Astrocyte (in vitro differentiated cells and primary cell): Measurements from ENCODE around the gene GJB3. TPM values are rescaled to one million over a fixed set of nuclear protein-coding genes. Genes with fewer than 3 reads are reported as not detected.

Experiments
- DNase-seq: peaks from one replicate; pipeline ENCODE4 v3.0.0-alpha.2; 2010; ENCODE audit warnings: low read depth
- FAIRE-seq: peaks from 2 replicates; lab custom pipeline; 2011; peaks lifted over from hg19 to GRCh38; lab: Jason Lieb, UNC
- H2AFZ ChIP-seq: 2 replicates; pipeline ENCODE4 v1.6.0; 2012; ENCODE audit warnings: low read depth, low read length, inconsistent platforms
- H3K27ac ChIP-seq: 2 replicates; pipeline ENCODE4 v1.5.1; 2011; ENCODE audit warnings: low read depth, low read length, inconsistent platforms
- H3K27me3 ChIP-seq: 2 replicates; pipeline ENCODE4 v1.6.0; 2011; ENCODE audit warnings: low read length, inconsistent platforms; ENCODE audit not compliant: insufficient read depth
- H3K36me3 ChIP-seq: 2 replicates; pipeline ENCODE4 v1.5.1; 2011; ENCODE audit warnings: low read length, inconsistent platforms; ENCODE audit not compliant: insufficient read depth
- H3K4me1 ChIP-seq: 2 replicates; pipeline ENCODE4 v1.5.1; 2011; ENCODE audit warnings: low read length, inconsistent platforms; ENCODE audit not compliant: insufficient read depth
- H3K4me2 ChIP-seq: 2 replicates; pipeline ENCODE4 v1.6.0; 2012; ENCODE audit warnings: low read length, inconsistent platforms
- H3K4me3 ChIP-seq: 2 replicates; pipeline ENCODE4 v1.5.1; 2011; ENCODE audit warnings: low read depth, mild to moderate bottlenecking, low read length, inconsistent platforms; ENCODE audit not compliant: insufficient read depth
- H3K79me2 ChIP-seq: 2 replicates; pipeline ENCODE4 v1.6.0; 2012; ENCODE audit warnings: mild to moderate bottlenecking, low read length, inconsistent platforms; ENCODE audit not compliant: insufficient read depth
- H3K9ac ChIP-seq: 2 replicates; pipeline ENCODE4 v1.6.0; 2012; ENCODE audit warnings: mild to moderate bottlenecking, low read length, inconsistent platforms
- H3K9me3 ChIP-seq: 2 replicates; pipeline ENCODE4 v1.5.1; 2012; ENCODE audit warnings: low read depth, mild to moderate bottlenecking, low read length, inconsistent platforms; ENCODE audit not compliant: insufficient read depth
- H4K20me1 ChIP-seq: 2 replicates; pipeline ENCODE4 v1.6.0; 2012; ENCODE audit warnings: low read length, inconsistent platforms; ENCODE audit not compliant: insufficient read depth
- H3K27ac Mint-ChIP-seq: one replicate; pipeline ENCODE4 v1.8.0; 2021; ENCODE audit warnings: mild to moderate bottlenecking, mixed read lengths; ENCODE audit not compliant: unreplicated experiment
- H3K27me3 Mint-ChIP-seq: one replicate; pipeline ENCODE4 v1.8.0; 2021; ENCODE audit warnings: low read depth, mixed read lengths; ENCODE audit not compliant: unreplicated experiment
- H3K36me3 Mint-ChIP-seq: one replicate; pipeline ENCODE4 v1.8.0; 2021; ENCODE audit warnings: low read depth, mixed read lengths; ENCODE audit not compliant: unreplicated experiment
- H3K4me1 Mint-ChIP-seq: one replicate; pipeline ENCODE4 v1.8.0; 2021; ENCODE audit warnings: low read depth, mixed read lengths; ENCODE audit not compliant: unreplicated experiment
- H3K4me3 Mint-ChIP-seq: one replicate; pipeline ENCODE4 v1.8.0; 2021; ENCODE audit warnings: mild to moderate bottlenecking, moderate library complexity, mixed read lengths; ENCODE audit not compliant: unreplicated experiment
- H3K9me3 Mint-ChIP-seq: one replicate; pipeline ENCODE4 v1.8.0; 2021; ENCODE audit warnings: mild to moderate bottlenecking, mixed read lengths; ENCODE audit not compliant: unreplicated experiment
- CTCF ChIP-seq: IDR thresholded peaks from 2 replicates; pipeline ENCODE4 v1.5.1; 2011; ENCODE audit warnings: low read depth, mild to moderate bottlenecking, inconsistent platforms, low read length, moderate library complexity; ENCODE audit not compliant: insufficient read depth
- EZH2 ChIP-seq: IDR thresholded peaks from 2 replicates; pipeline ENCODE4 v1.6.1; 2012; ENCODE audit warnings: mild to moderate bottlenecking, low read length, inconsistent platforms; ENCODE audit not compliant: insufficient read depth
- total RNA-seq: library from RNA; stranded (reverse); gene quantifications from 2 replicates; pipeline ENCODE4 v1.2.1, GENCODE V29; 2021

GJB3 gene
- total RNA-seq, 1 donor from 2014 or later: 0.32 TPM

GRCh38 chr1:34743775-34744174 lies 37.2 kb upstream of the GJB3 start:
- no peak overlapping the region for H2AFZ ChIP-seq
- H3K27ac Mint-ChIP-seq: no peak overlapping the region
- H3K27ac ChIP-seq: no peak overlapping the region
- DNase-seq (no peak), FAIRE-seq (no peak)
- H3K79me2 ChIP-seq: no peaks in the 10 kb centered on the region
- no peaks in the 10 kb centered on the region for H3K9me3 Mint-ChIP-seq
- H3K9me3 ChIP-seq: no peaks in the 10 kb centered on the region
- H3K4me3 Mint-ChIP-seq: no peak overlapping the region
- peaks cover 3% of the 10 kb centered on the region for H4K20me1 ChIP-seq
- no peak overlapping the region for H3K4me3 ChIP-seq
- H3K36me3 Mint-ChIP-seq: no peaks in the 10 kb centered on the region
- H3K4me2 ChIP-seq: no peak overlapping the region
- no peaks in the 10 kb centered on the region for H3K4me1 Mint-ChIP-seq
- H3K27me3 Mint-ChIP-seq: peaks cover 59% of the 10 kb centered on the region
- no peak overlapping the region for H3K9ac ChIP-seq
- TF ChIP-seq EZH2 (no peak), CTCF (no peak)
- H3K36me3 ChIP-seq: no peaks in the 10 kb centered on the region
- no peaks in the 10 kb centered on the region for H3K4me1 ChIP-seq
- H3K27me3 ChIP-seq: peaks cover 6% of the 10 kb centered on the region

- Mint-ChIP-seq H3K27ac (no peak overlapping the region), H3K36me3 (no peaks in the 10 kb centered on the region), H3K4me1 (no peaks in the 10 kb centered on the region), H3K27me3 (peaks cover 64% of the 10 kb centered on the region), H3K4me3 (no peak overlapping the region), H3K9me3 (peaks cover 5% of the 10 kb centered on the region)
- no peaks in the 10 kb centered on the region for H3K79me2 ChIP-seq
- H3K9ac ChIP-seq: no peak overlapping the region
- no peaks in the 10 kb centered on the region for H3K36me3 ChIP-seq
- TF ChIP-seq CTCF (no peak), EZH2 (no peak)
- H4K20me1 ChIP-seq: peaks cover 3% of the 10 kb centered on the region
- no peak overlapping the region for H3K4me2 ChIP-seq
- no peaks in the 10 kb centered on the region for H3K4me1 ChIP-seq
- no peak overlapping the region for H3K27ac ChIP-seq
- no peak overlapping the region for H3K4me3 ChIP-seq
- DNase-seq: no peak
- no peak for FAIRE-seq
- no peak overlapping the region for H2AFZ ChIP-seq
- H3K9me3 ChIP-seq: no peaks in the 10 kb centered on the region
- H3K27me3 ChIP-seq: peaks cover 3% of the 10 kb centered on the region
Measured at GRCh38 chr1:34744851-34745250, 36.2 kb upstream of the GJB3 start.

- no peak overlapping the region for H3K4me3 Mint-ChIP-seq
- H4K20me1 ChIP-seq: peaks cover 3% of the 10 kb centered on the region
- no peaks in the 10 kb centered on the region for H3K36me3 Mint-ChIP-seq
- no peak for FAIRE-seq
- H3K9me3 Mint-ChIP-seq: peaks cover 5% of the 10 kb centered on the region
- no peak overlapping the region for H3K9ac ChIP-seq
- TF ChIP-seq EZH2 (no peak), CTCF (no peak)
- no peak overlapping the region for H2AFZ ChIP-seq
- peaks cover 2% of the 10 kb centered on the region for H3K4me1 Mint-ChIP-seq
- peaks cover 2% of the 10 kb centered on the region for H3K27me3 ChIP-seq
- no peaks in the 10 kb centered on the region for H3K4me1 ChIP-seq
- H3K79me2 ChIP-seq: no peaks in the 10 kb centered on the region
- no peak overlapping the region for H3K27ac Mint-ChIP-seq
- H3K27me3 Mint-ChIP-seq: peaks cover 57% of the 10 kb centered on the region
- H3K9me3 ChIP-seq: no peaks in the 10 kb centered on the region
- DNase-seq: no peak
- H3K27ac ChIP-seq: no peak overlapping the region
- H3K4me3 ChIP-seq: no peak overlapping the region
- H3K36me3 ChIP-seq: no peaks in the 10 kb centered on the region
- no peak overlapping the region for H3K4me2 ChIP-seq
Measured at GRCh38 chr1:34745666-34746065, 35.3 kb upstream of the GJB3 start.
